Natural killer cell (primary cell): ENCODE data around the gene KRTAP4-6. TPM values are rescaled to one million over a fixed set of nuclear protein-coding genes. Genes with fewer than 3 reads are reported as not detected.
A peak's percentile ranks its signal among the peaks of the same experiment; 100 is the strongest.

Experiments
- ATAC-seq, 3 donors: fragments of 150-1000 bp in 2 of 3; fragments of 200-7000 bp in 1 of 3; cut with Tn5 transposase; 1 replicate in 1 of 3; 2 replicates in 2 of 3; pipeline ENCODE4 v1.10.0; 2021; ENCODE audit warnings: mild to moderate bottlenecking in 2 of 3, moderate library complexity in 2 of 3
- DNase-seq, 2 donors: peaks; one replicate each; pipeline versions ENCODE4 v3.0.0 to v3.0.0-alpha.2; 2013 to 2021; ENCODE audit warnings: mixed read lengths in 1 of 2
- H3K27ac ChIP-seq: one replicate; pipeline ENCODE4 v1.5.1; 2013; ENCODE audit warnings: mild to moderate bottlenecking, low read length
- H3K27me3 ChIP-seq: one replicate; pipeline ENCODE4 v1.6.1; 2013; ENCODE audit warnings: low read length; ENCODE audit not compliant: control insufficient read depth, insufficient read depth
- H3K36me3 ChIP-seq: one replicate; pipeline ENCODE4 v1.6.1; 2013; ENCODE audit warnings: low read length; ENCODE audit not compliant: control insufficient read depth, insufficient read depth
- H3K4me1 ChIP-seq: one replicate; pipeline ENCODE4 v1.6.1; 2013; ENCODE audit warnings: low read length; ENCODE audit not compliant: control insufficient read depth, insufficient read depth
- H3K4me3 ChIP-seq: one replicate; pipeline ENCODE4 v1.5.1; 2013; ENCODE audit warnings: low read length
- H3K9me3 ChIP-seq: one replicate; pipeline ENCODE4 v1.6.1; 2013; ENCODE audit warnings: low read length; ENCODE audit not compliant: control insufficient read depth, insufficient read depth
- H3K27ac Mint-ChIP-seq, 2 donors: one replicate each; pipeline ENCODE4 v1.8.0; 2022; ENCODE audit warnings: mild to moderate bottlenecking in 2 of 2, mixed read lengths in 2 of 2, moderate library complexity in 1 of 2
- H3K27me3 Mint-ChIP-seq, 2 donors: one replicate each; pipeline ENCODE4 v1.8.0; 2022; ENCODE audit warnings: low read depth in 2 of 2, mixed read lengths in 2 of 2
- H3K36me3 Mint-ChIP-seq: one replicate; pipeline ENCODE4 v1.8.0; 2022; ENCODE audit warnings: mixed read lengths
- H3K4me1 Mint-ChIP-seq, 2 donors: one replicate each; pipeline ENCODE4 v1.8.0; 2022; ENCODE audit warnings: mixed read lengths in 2 of 2
- H3K4me3 Mint-ChIP-seq: one replicate; pipeline ENCODE4 v1.8.0; 2022; ENCODE audit warnings: mild to moderate bottlenecking, moderate library complexity, mixed read lengths
- H3K9me3 Mint-ChIP-seq, 2 donors: one replicate each; pipeline ENCODE4 v1.8.0; 2022; ENCODE audit warnings: mixed read lengths in 2 of 2
- WGBS: methylation state at CpG from one replicate; pipeline ENCODE4 v1.1.7; 2013; ENCODE audit warnings: missing lambda C conversion rate; ENCODE audit not compliant: insufficient coverage; 5-methylcytosine and 5-hydroxymethylcytosine counted together
- intact Hi-C: fragments of 100-400 bp; cut with micrococcal nuclease; formaldehyde crosslinking; loops from one replicate; pipeline ENCODE4 v1.14.2; 2022
- total RNA-seq, 4 donors: library from RNA; stranded (reverse); fragments of 120-200 nt in 1 of 4; gene quantifications; one replicate each; pipeline versions ENCODE4 v1.2.3 to v1.2.4, GENCODE V29; 2013 to 2022
- TF ChIP-seq, protein P1 (sequence below): fragments of 200-600 bp; IDR thresholded peaks from one replicate; pipeline ENCODE4 v1.8.0; 2022; ENCODE audit warnings: antibody characterized with exemption

The KRTAP4-6 gene
- total RNA-seq, 3 donors from 2014 or later (not counting 1 experiment from before 2014, with no cell fraction given), result not detected

DNA sequence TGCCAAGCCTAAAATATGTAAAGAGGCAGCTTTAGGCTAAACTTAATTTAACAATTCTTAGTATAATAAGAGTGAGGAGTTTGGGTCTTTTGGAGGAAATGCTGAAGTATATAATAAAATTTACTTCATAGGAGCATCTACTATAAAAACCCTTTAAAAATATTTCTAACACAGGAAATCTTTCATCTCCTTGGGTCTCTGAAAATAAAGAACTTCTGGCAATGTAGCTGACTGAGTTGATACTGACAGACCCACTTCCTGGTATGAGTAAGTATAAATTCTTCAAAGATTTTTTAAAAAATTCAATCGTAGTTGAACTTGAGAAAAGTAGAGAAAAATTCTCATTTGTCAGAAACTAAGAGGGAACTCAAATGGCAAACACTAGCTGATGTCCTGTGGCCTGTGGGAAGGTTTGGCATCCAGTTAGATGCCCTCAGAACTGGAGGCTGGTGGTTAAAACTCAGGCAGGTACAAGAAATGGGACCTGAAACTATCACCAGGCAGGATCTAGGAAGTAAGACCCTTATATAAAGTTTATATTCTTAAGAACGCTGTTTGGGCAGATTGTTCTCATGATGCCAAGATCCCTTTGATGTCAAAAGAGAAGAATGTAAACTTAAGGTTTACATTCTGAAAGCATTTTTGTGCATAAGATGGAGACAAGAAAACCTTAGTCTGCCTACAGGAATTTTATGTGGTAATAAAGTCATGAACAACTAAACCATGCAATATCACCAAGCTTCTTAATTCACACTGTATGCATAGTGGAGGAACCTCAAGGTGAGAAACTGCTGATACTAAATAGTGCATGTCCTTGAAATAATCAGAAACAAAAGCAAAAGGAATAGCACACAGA, 6.2 kb downstream of the KRTAP4-6 start:
- Mint-ChIP-seq H3K9me3 (no peaks in the 10 kb centered on the region), H3K27me3 (peaks cover 8 to 11% of the 10 kb centered on the region in 2 donors), H3K27ac (no peak overlapping the region), H3K4me1 (no peaks in the 10 kb centered on the region), H3K36me3 (no peaks in the 10 kb centered on the region), H3K4me3 (no peak overlapping the region)
- TF ChIP-seq, protein P1, sequence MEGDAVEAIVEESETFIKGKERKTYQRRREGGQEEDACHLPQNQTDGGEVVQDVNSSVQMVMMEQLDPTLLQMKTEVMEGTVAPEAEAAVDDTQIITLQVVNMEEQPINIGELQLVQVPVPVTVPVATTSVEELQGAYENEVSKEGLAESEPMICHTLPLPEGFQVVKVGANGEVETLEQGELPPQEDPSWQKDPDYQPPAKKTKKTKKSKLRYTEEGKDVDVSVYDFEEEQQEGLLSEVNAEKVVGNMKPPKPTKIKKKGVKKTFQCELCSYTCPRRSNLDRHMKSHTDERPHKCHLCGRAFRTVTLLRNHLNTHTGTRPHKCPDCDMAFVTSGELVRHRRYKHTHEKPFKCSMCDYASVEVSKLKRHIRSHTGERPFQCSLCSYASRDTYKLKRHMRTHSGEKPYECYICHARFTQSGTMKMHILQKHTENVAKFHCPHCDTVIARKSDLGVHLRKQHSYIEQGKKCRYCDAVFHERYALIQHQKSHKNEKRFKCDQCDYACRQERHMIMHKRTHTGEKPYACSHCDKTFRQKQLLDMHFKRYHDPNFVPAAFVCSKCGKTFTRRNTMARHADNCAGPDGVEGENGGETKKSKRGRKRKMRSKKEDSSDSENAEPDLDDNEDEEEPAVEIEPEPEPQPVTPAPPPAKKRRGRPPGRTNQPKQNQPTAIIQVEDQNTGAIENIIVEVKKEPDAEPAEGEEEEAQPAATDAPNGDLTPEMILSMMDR, result no peak
- WGBS, result 11% methylated on average over 2 of the region's 2 CpGs
- Histone ChIP-seq H3K4me1 (no peaks in the 10 kb centered on the region), H3K4me3 (no peak overlapping the region), H3K9me3 (no peaks in the 10 kb centered on the region), H3K36me3 (no peaks in the 10 kb centered on the region), H3K27ac (no peak overlapping the region), H3K27me3 (no peaks in the 10 kb centered on the region)
- DNase-seq (peak in 1 of 2 donors; percentile 29), ATAC-seq (no peak)
- intact Hi-C loops, result loop anchor here (5.0 kb wide), 1 partner anchor 42 kb away; no protein-coding TSS in a partner anchor

DNA sequence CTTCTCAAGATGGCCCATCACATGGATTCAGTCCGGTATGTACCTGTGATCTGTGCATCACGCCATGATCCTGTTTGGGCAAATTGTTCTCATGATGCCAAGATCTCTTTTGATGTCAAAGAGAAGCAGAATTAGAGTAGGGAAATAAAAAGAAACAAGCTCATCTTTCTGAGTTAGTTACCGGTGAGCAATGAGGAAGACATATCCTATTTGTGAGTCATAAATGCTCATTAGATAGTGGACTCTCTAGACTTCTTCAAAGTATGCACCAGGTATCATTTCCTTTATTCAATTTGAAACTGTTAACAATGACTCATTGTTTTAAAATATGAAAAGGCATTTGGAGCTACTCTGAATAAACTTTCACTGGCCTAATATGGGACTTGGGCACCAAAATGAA, 8.4 kb downstream of the KRTAP4-6 start:
- no peaks in the 10 kb centered on the region for H3K36me3 Mint-ChIP-seq
- H3K4me3 Mint-ChIP-seq, result no peak overlapping the region
- no peak overlapping the region for H3K4me3 ChIP-seq
- no peak for DNase-seq
- H3K9me3 Mint-ChIP-seq, result no peaks in the 10 kb centered on the region
- 79% methylated on average over 3 of the region's 3 CpGs for WGBS
- H3K27me3 ChIP-seq, result no peaks in the 10 kb centered on the region
- intact Hi-C loops, result loop anchor here (5.0 kb wide), 1 partner anchor 40 kb away; no protein-coding TSS in a partner anchor
- H3K27ac Mint-ChIP-seq, result no peak overlapping the region
- no peaks in the 10 kb centered on the region for H3K4me1 Mint-ChIP-seq
- H3K27me3 Mint-ChIP-seq, result peaks cover 11% of the 10 kb centered on the region in 2 donors
- TF ChIP-seq, protein P1, result no peak
- H3K36me3 ChIP-seq, result no peaks in the 10 kb centered on the region
- no peaks in the 10 kb centered on the region for H3K4me1 ChIP-seq
- no peak for ATAC-seq
- H3K27ac ChIP-seq, result no peak overlapping the region
- H3K9me3 ChIP-seq, result no peaks in the 10 kb centered on the region

DNA sequence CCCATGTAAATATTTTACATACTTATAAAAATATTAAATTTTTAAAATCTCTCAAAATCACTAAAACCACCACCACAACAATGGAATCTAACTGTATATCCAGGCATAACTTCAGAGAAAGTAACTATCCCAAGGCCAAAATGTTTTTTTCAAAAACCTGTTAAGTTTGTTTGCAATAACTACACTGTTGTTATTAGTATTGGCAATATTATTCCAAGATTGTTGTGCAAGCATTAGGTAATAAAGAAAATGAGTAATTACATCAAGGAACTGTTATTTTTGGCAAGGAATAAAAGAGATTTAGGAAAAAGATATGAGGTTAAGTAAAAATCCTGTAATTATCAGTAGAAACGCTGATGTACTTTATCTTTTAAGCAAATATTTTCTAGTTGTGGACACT, 13.0 kb downstream of the KRTAP4-6 start:
- no peaks in the 10 kb centered on the region for H3K9me3 Mint-ChIP-seq
- H3K27ac Mint-ChIP-seq, result no peak overlapping the region
- Histone ChIP-seq H3K27ac (no peak overlapping the region), H3K4me3 (no peak overlapping the region), H3K27me3 (peaks cover 6% of the 10 kb centered on the region), H3K9me3 (no peaks in the 10 kb centered on the region), H3K4me1 (peaks cover 15% of the 10 kb centered on the region), H3K36me3 (no peaks in the 10 kb centered on the region)
- intact Hi-C loops, result no loop called here
- no peaks in the 10 kb centered on the region for H3K36me3 Mint-ChIP-seq
- ATAC-seq (no peak), DNase-seq (no peak)
- WGBS, result no CpG with 5 or more reads among the region's 1 CpG
- no peak overlapping the region for H3K4me3 Mint-ChIP-seq
- TF ChIP-seq, protein P1, result no peak
- peaks cover 0 to 5% of the 10 kb centered on the region in 2 donors for H3K4me1 Mint-ChIP-seq
- H3K27me3 Mint-ChIP-seq, result peaks cover 19 to 40% of the 10 kb centered on the region in 2 donors
